HG03432 (cell line): ENCODE measurements around the gene ADARB2.
A peak's percentile ranks its signal among the peaks of the same experiment; 100 is the strongest.
"Not testable (repeated sequence)": the region's sequence is repeated elsewhere in the genome, so short reads cannot be mapped to it uniquely, and the experiment has no call there.

Source experiments
- ATAC-seq: cut with Tn5 transposase; IDR thresholded peaks from one replicate; pipeline ENCODE4 v1.9.1; 2021; ENCODE audit warnings: mild to moderate bottlenecking, moderate library complexity; ENCODE audit not compliant: unreplicated experiment

The ADARB2 gene

GRCh38 chr10:1737222-1738061, at the start of gene ADARB2:
Gene ADARB2, minus strand, starts transcription at chr10:1737525.
- peak; percentile 74 for ATAC-seq

- ATAC-seq: no peak
Measured at GRCh38 chr10:1785835-1786234, 48.5 kb upstream of the ADARB2 start.

GRCh38 chr10:1782841-1783240, 45.5 kb upstream of the ADARB2 start:
- no peak for ATAC-seq

- no peak for ATAC-seq
Measured at GRCh38 chr10:1779796-1780195, 42.5 kb upstream of the ADARB2 start.

GRCh38 chr10:1778375-1778969, 41.1 kb upstream of the ADARB2 start:
- no peak for ATAC-seq

- no peak for ATAC-seq
Measured at GRCh38 chr10:1776127-1776662, 38.9 kb upstream of the ADARB2 start.

GRCh38 chr10:1774796-1775195, 37.5 kb upstream of the ADARB2 start:
- ATAC-seq: no peak

GRCh38 chr10:1773204-1773603, 35.9 kb upstream of the ADARB2 start:
- ATAC-seq: not testable (repeated sequence)

GRCh38 chr10:1766049-1766448, 28.7 kb upstream of the ADARB2 start:
- ATAC-seq: no peak

- ATAC-seq: no peak
Measured at GRCh38 chr10:1762076-1762475, 24.8 kb upstream of the ADARB2 start.

- ATAC-seq: no peak
Measured at GRCh38 chr10:1754506-1755153, 17.3 kb upstream of the ADARB2 start.

- no peak for ATAC-seq
Measured at GRCh38 chr10:1752153-1752552, 14.8 kb upstream of the ADARB2 start.

GRCh38 chr10:1747590-1748157, 10.3 kb upstream of the ADARB2 start:
- ATAC-seq: no peak

GRCh38 chr10:1746796-1747195, 9.5 kb upstream of the ADARB2 start:
- no peak for ATAC-seq

GRCh38 chr10:1745780-1746456, 8.6 kb upstream of the ADARB2 start:
- no peak for ATAC-seq

GRCh38 chr10:1744524-1744923, 7.2 kb upstream of the ADARB2 start:
- no peak for ATAC-seq

- ATAC-seq: no peak
Measured at GRCh38 chr10:1743141-1743540, 5.8 kb upstream of the ADARB2 start.

GRCh38 chr10:1741450-1741849, 4.1 kb upstream of the ADARB2 start:
- ATAC-seq: no peak

- no peak for ATAC-seq
Measured at GRCh38 chr10:1739751-1740150, 2.4 kb upstream of the ADARB2 start.

- peak; percentile 62 for ATAC-seq
Measured at GRCh38 chr10:1738950-1739349, 1.6 kb upstream of the ADARB2 start.

GRCh38 chr10:1736972-1737221, 428 bp downstream of the ADARB2 start:
- ATAC-seq: no peak
